Retina (tissue), 1 donor: Measurements from ENCODE around the gene COL23A1.

ENCODE experiments used
- DNase-seq: peaks from one replicate; pipeline ENCODE4 v3.0.0-alpha.2; 2016

Gene COL23A1

GRCh38 chr5:178587763-178588611 lies 2.2 kb downstream of the COL23A1 start:
- peak; percentile 54 for DNase-seq

- peak; percentile 47 for DNase-seq
Measured at GRCh38 chr5:178586396-178586795, 3.8 kb downstream of the COL23A1 start.

GRCh38 chr5:178585421-178585820 lies 4.8 kb downstream of the COL23A1 start:
- DNase-seq = peak; percentile 46

- peak; percentile 47 for DNase-seq
Measured at GRCh38 chr5:178583279-178583678, 6.9 kb downstream of the COL23A1 start.

GRCh38 chr5:178582291-178582690 lies 7.9 kb downstream of the COL23A1 start:
- DNase-seq = no peak

- no peak for DNase-seq
Measured at GRCh38 chr5:178581621-178582020, 8.6 kb downstream of the COL23A1 start.

- DNase-seq = no peak
Measured at GRCh38 chr5:178580271-178580955, 9.8 kb downstream of the COL23A1 start.

GRCh38 chr5:178577944-178578343 lies 12.2 kb downstream of the COL23A1 start:
- DNase-seq = no peak

GRCh38 chr5:178577376-178577839 lies 12.8 kb downstream of the COL23A1 start:
- no peak for DNase-seq

- DNase-seq = peak; percentile 79
Measured at GRCh38 chr5:178576591-178577351, 13.4 kb downstream of the COL23A1 start.

- DNase-seq = no peak
Measured at GRCh38 chr5:178573216-178573615, 17.0 kb downstream of the COL23A1 start.

GRCh38 chr5:178572617-178573016 lies 17.6 kb downstream of the COL23A1 start:
- DNase-seq = no peak

- DNase-seq = no peak
Measured at GRCh38 chr5:178569485-178569884, 20.7 kb downstream of the COL23A1 start.

GRCh38 chr5:178564811-178565550 lies 25.2 kb downstream of the COL23A1 start:
- no peak for DNase-seq

- DNase-seq = no peak
Measured at GRCh38 chr5:178564397-178564796, 25.8 kb downstream of the COL23A1 start.

- no peak for DNase-seq
Measured at GRCh38 chr5:178563621-178564020, 26.6 kb downstream of the COL23A1 start.

- DNase-seq = no peak
Measured at GRCh38 chr5:178561746-178562264, 28.4 kb downstream of the COL23A1 start.

- DNase-seq = no peak
Measured at GRCh38 chr5:178560911-178561310, 29.3 kb downstream of the COL23A1 start.

GRCh38 chr5:178557416-178557815 lies 32.8 kb downstream of the COL23A1 start:
- no peak for DNase-seq

GRCh38 chr5:178555771-178556211 lies 34.4 kb downstream of the COL23A1 start:
- DNase-seq = no peak

GRCh38 chr5:178555005-178555404 lies 35.2 kb downstream of the COL23A1 start:
- DNase-seq = no peak

GRCh38 chr5:178554311-178554710 lies 35.9 kb downstream of the COL23A1 start:
- DNase-seq = no peak
